Measurements from ENCODE around the gene ELL. TPM values are rescaled to one million over a fixed set of nuclear protein-coding genes. Genes with fewer than 3 reads are reported as not detected.

ELL gene
- total RNA-seq, 1 experiment from 2014 or later = 22.9 TPM

- Histone ChIP-seq H4K20me1 (ENCODE audit: insufficient read depth) (no peaks in the 10 kb centered on the region), H3K4me3 (replicated peaks in 1 of 2; ENCODE audit: low read depth in 1 of 2, low read length in 2 of 2) (no peak overlapping the region), H3K27me3 (ENCODE audit: insufficient read depth, low read length) (no peaks in the 10 kb centered on the region), H3K79me2 (ENCODE audit: insufficient read depth, low read length) (peaks cover 4% of the 10 kb centered on the region; the same call in 1 of the 2 replicates), H3K4me2 (ENCODE audit: low read length) (no peak overlapping the region), H3K9ac (ENCODE audit: low read length) (no peak overlapping the region), H3K4me1 (ENCODE audit: control insufficient read depth in 1 of 2, insufficient read depth in 2 of 2, low read length in 2 of 2) (no peaks in the 10 kb centered on the region), H3K9me2 (ENCODE audit: insufficient read depth) (no peaks in the 10 kb centered on the region), H3K36me3 (ENCODE audit: control insufficient read depth in 1 of 2, insufficient read depth in 2 of 2, low read length in 2 of 2) (peaks cover 20 to 26% of the 10 kb centered on the region in 2 experiments; a peak in 3 of 4 replicates), H3K27ac (ENCODE audit: low read depth, low read length) (no peak overlapping the region), H3K9me3 (ENCODE audit: control insufficient read depth in 1 of 2, insufficient read depth in 1 of 2, low read depth in 1 of 2, low read length in 2 of 2) (no peaks in the 10 kb centered on the region), H2AFZ (ENCODE audit: low read depth, low read length, poor library complexity, severe bottlenecking) (no peak overlapping the region)
- ATAC-seq (no peak), DNase-seq (ENCODE audit: low read depth, low spot score) (no peak)
- intact Hi-C loops (cut with micrococcal nuclease) = no loop called here
- CTCF ChIA-PET = no interaction called here
- POLR2A ChIA-PET = no interaction called here
- TF ChIP-seq RAD21 (IDR thresholded peaks at IDR 0.05; ENCODE audit: low read depth) (no peak), FOSL1 (IDR thresholded peaks at IDR 0.05; ENCODE audit: low read depth) (no peak), SP1 (IDR thresholded peaks at IDR 0.05; ENCODE audit: low read depth) (no peak), EGR1 (IDR thresholded peaks at IDR 0.05; ENCODE audit: low read depth) (no peak), SRF (IDR thresholded peaks at IDR 0.05; ENCODE audit: low read depth) (no peak), CBX3 (IDR thresholded peaks at IDR 0.05; ENCODE audit: low read depth) (no peak)
- RAD21 ChIA-PET (ENCODE audit: low non-redundant PET in 1 of 2, low total read pairs in 2 of 2, uncharacterized antibody in 2 of 2, unreplicated experiment in 2 of 2) = no interaction called here
- no TSS peak for BruUV-seq (replicated peaks)
These were observed 14.6 kb upstream of the ELL start for GRCh38 chr19:18536475-18536874.

DNA sequence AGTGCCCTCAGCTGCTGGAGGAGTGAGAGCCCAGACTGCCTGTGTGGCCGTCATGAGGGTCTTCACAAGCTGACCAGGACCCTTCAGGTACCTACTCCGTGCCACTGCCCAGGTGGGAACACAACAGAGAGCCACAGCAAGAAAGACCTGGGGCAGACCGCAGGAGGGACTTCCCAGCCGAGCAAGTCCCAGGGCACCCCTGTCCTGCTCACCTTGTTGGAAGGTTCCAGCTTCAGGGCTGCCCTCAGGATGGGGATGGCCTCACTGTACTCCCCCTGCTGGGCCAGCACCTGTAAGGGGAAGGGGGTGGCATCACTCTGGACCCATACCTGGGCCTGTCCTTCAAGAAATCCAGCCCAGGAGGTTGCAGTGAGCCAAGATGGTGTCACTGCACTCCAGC is 11.2 kb upstream of the ELL start:
- no peak overlapping the region for H3K27ac ChIP-seq (ENCODE audit: low read depth, low read length)
- no peaks in the 10 kb centered on the region for H3K9me3 ChIP-seq (ENCODE audit: control insufficient read depth in 1 of 2, insufficient read depth in 1 of 2, low read depth in 1 of 2, low read length in 2 of 2)
- no peaks in the 10 kb centered on the region for H3K79me2 ChIP-seq (ENCODE audit: insufficient read depth, low read length)
- ChIA-PET RAD21 (ENCODE audit: low non-redundant PET in 1 of 2, low total read pairs in 2 of 2, uncharacterized antibody in 2 of 2, unreplicated experiment in 2 of 2) (no interaction called here), CTCF (no interaction called here), POLR2A (no interaction called here)
- no peak for DNase-seq (ENCODE audit: low read depth, low spot score)
- H4K20me1 ChIP-seq (ENCODE audit: insufficient read depth) = no peaks in the 10 kb centered on the region
- H3K9me2 ChIP-seq (ENCODE audit: insufficient read depth) = no peaks in the 10 kb centered on the region
- H3K4me3 ChIP-seq (replicated peaks in 1 of 2; ENCODE audit: low read depth in 1 of 2, low read length in 2 of 2) = no peak overlapping the region
- H2AFZ ChIP-seq (ENCODE audit: low read depth, low read length, poor library complexity, severe bottlenecking) = no peak overlapping the region
- TF ChIP-seq, protein P1, sequence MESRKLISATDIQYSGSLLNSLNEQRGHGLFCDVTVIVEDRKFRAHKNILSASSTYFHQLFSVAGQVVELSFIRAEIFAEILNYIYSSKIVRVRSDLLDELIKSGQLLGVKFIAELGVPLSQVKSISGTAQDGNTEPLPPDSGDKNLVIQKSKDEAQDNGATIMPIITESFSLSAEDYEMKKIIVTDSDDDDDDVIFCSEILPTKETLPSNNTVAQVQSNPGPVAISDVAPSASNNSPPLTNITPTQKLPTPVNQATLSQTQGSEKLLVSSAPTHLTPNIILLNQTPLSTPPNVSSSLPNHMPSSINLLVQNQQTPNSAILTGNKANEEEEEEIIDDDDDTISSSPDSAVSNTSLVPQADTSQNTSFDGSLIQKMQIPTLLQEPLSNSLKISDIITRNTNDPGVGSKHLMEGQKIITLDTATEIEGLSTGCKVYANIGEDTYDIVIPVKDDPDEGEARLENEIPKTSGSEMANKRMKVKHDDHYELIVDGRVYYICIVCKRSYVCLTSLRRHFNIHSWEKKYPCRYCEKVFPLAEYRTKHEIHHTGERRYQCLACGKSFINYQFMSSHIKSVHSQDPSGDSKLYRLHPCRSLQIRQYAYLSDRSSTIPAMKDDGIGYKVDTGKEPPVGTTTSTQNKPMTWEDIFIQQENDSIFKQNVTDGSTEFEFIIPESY (IDR thresholded peaks at IDR 0.05; ENCODE audit: extremely low read depth, insufficient replicate concordance, low read length) = no peak
- no peak for TF ChIP-seq JUND (IDR thresholded peaks at IDR 0.05)
- no peak for TF ChIP-seq RAD21 (IDR thresholded peaks at IDR 0.05; ENCODE audit: low read depth)
- peak; percentile 57 for ATAC-seq
- intact Hi-C loops (cut with micrococcal nuclease) = no loop called here
- BruUV-seq (replicated peaks) = no TSS peak
- H3K9ac ChIP-seq (ENCODE audit: low read length) = no peak overlapping the region
- no peaks in the 10 kb centered on the region for H3K27me3 ChIP-seq (ENCODE audit: insufficient read depth, low read length)
- peaks cover 2 to 7% of the 10 kb centered on the region in 2 experiments; a peak in 1 of 4 replicates for H3K4me1 ChIP-seq (ENCODE audit: control insufficient read depth in 1 of 2, insufficient read depth in 2 of 2, low read length in 2 of 2)
- H3K36me3 ChIP-seq (ENCODE audit: control insufficient read depth in 1 of 2, insufficient read depth in 2 of 2, low read length in 2 of 2) = peaks cover 6% of the 10 kb centered on the region in 2 experiments; a peak in 3 of 4 replicates
- H3K4me2 ChIP-seq (ENCODE audit: low read length) = no peak overlapping the region
